HepG2 (cell line): ENCODE measurements around the gene PXT1. TPM values are rescaled to one million over a fixed set of nuclear protein-coding genes. Genes with fewer than 3 reads are reported as not detected.

Experiments used
- FOXK1 ChIP-seq: sonication (generic); formaldehyde crosslinking; IDR thresholded peaks from 2 replicates; pipeline ENCODE4 v1.4.0; 2020; ENCODE audit warnings: low read depth, missing genetic modification reagents, borderline replicate concordance
- HNRNPH1 ChIP-seq: fragments of 200-400 bp; formaldehyde crosslinking; optimal IDR thresholded peaks from 2 replicates; pipeline ENCODE3; 2017; ENCODE audit warnings: mild to moderate bottlenecking, low read depth, low read length
- MEIS2 ChIP-seq: sonication (generic); formaldehyde crosslinking; IDR thresholded peaks from 2 replicates; pipeline ENCODE4 v1.9.0; 2021; ENCODE audit warnings: mild to moderate bottlenecking, missing genetic modification reagents
- NONO ChIP-seq, 2 experiments: fragments of 450-650 bp in 1 of 2; sonication (generic) in 1 of 2; formaldehyde crosslinking in 1 of 2; IDR thresholded peaks in 1 of 2; conservative IDR thresholded peaks in 1 of 2; 2 replicates each; pipeline versions ENCODE4 v1.6.1 to v1.8.0; 2017 to 2022; ENCODE audit warnings: mild to moderate bottlenecking in 1 of 2, missing genetic modification reagents in 1 of 2, moderate library complexity in 1 of 2
- POLR2A ChIP-seq, 2 experiments: IDR thresholded peaks; 2 replicates each; pipeline ENCODE4 v1.6.1; 2011; ENCODE audit warnings: low read depth in 2 of 2, low read length in 2 of 2, mild to moderate bottlenecking in 1 of 2, moderate library complexity in 1 of 2; ENCODE audit not compliant: insufficient read depth in 1 of 2
- SP4 ChIP-seq: sonication (generic); formaldehyde crosslinking; IDR thresholded peaks from 2 replicates; pipeline ENCODE4 v1.8.1; 2023; ENCODE audit warnings: mild to moderate bottlenecking, missing genetic modification reagents
- ZNF33A ChIP-seq: sonication (generic); formaldehyde crosslinking; IDR thresholded peaks from 2 replicates; pipeline ENCODE4 v1.5.1; 2020; ENCODE audit warnings: missing genetic modification reagents, mild to moderate bottlenecking, moderate library complexity, borderline replicate concordance
- ZNF563 ChIP-seq: sonication (generic); formaldehyde crosslinking; IDR thresholded peaks from 2 replicates; pipeline ENCODE4 v1.8.0; 2022; ENCODE audit warnings: mild to moderate bottlenecking, moderate library complexity, missing genetic modification reagents
- ZNF607 ChIP-seq: sonication (generic); formaldehyde crosslinking; IDR thresholded peaks from 2 replicates; pipeline ENCODE4 v1.5.1; 2020; ENCODE audit warnings: missing genetic modification reagents, mild to moderate bottlenecking, borderline replicate concordance
- ZNF775 ChIP-seq: sonication (generic); formaldehyde crosslinking; IDR thresholded peaks from 2 replicates; pipeline ENCODE4 v1.4.0; 2020; ENCODE audit warnings: missing genetic modification reagents, mild to moderate bottlenecking, moderate library complexity, borderline replicate concordance
- polyA plus RNA-seq, 8 experiments: library from polyadenylated mRNA; depleted of rRNA in 3 of 8; stranded (reverse) in 7 of 8; unstranded in 1 of 8; fragments of >200 nt; fragmentation: Illumina TruSeq in 4 of 8; extraction: Trizol in 4 of 8; gene quantifications; 2 replicates each; pipeline versions ENCODE4 v1.2.1 to v1.2.3, GENCODE V29; 2011 to 2016; ENCODE audit warnings: low read depth in 4 of 8, missing spikeins in 1 of 8, mixed read lengths in 1 of 8; ENCODE audit not compliant: insufficient read depth in 1 of 8
- total RNA-seq, 5 experiments: library from RNA; depleted of rRNA; stranded (reverse); fragments of >200 nt; fragmentation: Illumina TruSeq; extraction: Trizol; gene quantifications; 2 replicates each; pipeline ENCODE4 v1.2.3, GENCODE V29; 2016; ENCODE audit warnings: low read depth in 1 of 5
- TF ChIP-seq, protein P1 (sequence below): sonication (generic); formaldehyde crosslinking; IDR thresholded peaks from 2 replicates; pipeline ENCODE4 v1.5.0; 2020; ENCODE audit warnings: missing genetic modification reagents
- TF ChIP-seq, protein P2 (sequence below): sonication (generic); formaldehyde crosslinking; IDR thresholded peaks from 2 replicates; pipeline ENCODE4 v1.4.0; 2020; ENCODE audit warnings: mild to moderate bottlenecking, missing genetic modification reagents, borderline replicate concordance
- TF ChIP-seq, protein P3 (sequence below): sonication (generic); formaldehyde crosslinking; IDR thresholded peaks from 2 replicates; pipeline ENCODE4 v1.4.0; 2020; ENCODE audit warnings: missing genetic modification reagents, borderline replicate concordance
- TF ChIP-seq, protein P4 (sequence below): sonication (generic); formaldehyde crosslinking; IDR thresholded peaks from 2 replicates; pipeline ENCODE4 v1.5.0; 2020; ENCODE audit warnings: mild to moderate bottlenecking, missing genetic modification reagents, moderate library complexity
- TF ChIP-seq, protein P5 (sequence below): sonication (generic); formaldehyde crosslinking; IDR thresholded peaks from 2 replicates; pipeline ENCODE4 v1.4.0; 2020; ENCODE audit warnings: mild to moderate bottlenecking, missing genetic modification reagents

PXT1 gene
- total and polyA plus RNA-seq, 2 of the 13 experiments (the other 11 are each of a cell fraction or from before 2014, with no cell fraction given): 0.04 TPM; not detected in 1

GRCh38 chr6:36423101-36423824 is 19.4 kb downstream of the PXT1 start (continued):
- TF ChIP-seq, protein P1, sequence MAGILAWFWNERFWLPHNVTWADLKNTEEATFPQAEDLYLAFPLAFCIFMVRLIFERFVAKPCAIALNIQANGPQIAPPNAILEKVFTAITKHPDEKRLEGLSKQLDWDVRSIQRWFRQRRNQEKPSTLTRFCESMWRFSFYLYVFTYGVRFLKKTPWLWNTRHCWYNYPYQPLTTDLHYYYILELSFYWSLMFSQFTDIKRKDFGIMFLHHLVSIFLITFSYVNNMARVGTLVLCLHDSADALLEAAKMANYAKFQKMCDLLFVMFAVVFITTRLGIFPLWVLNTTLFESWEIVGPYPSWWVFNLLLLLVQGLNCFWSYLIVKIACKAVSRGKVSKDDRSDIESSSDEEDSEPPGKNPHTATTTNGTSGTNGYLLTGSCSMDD: no peak
- TF ChIP-seq FOXK1: peak; percentile 55; the same call in 1 of the 2 replicates
- TF ChIP-seq NONO (IDR thresholded peaks at IDR 0.05): no peak
- TF ChIP-seq NONO (CRISPR knock-in tag; conservative IDR thresholded peaks at IDR 0.05): peak; percentile 85
- no peak for TF ChIP-seq ZNF33A (CRISPR knock-in tag)
- no peak; the same call in none of the 2 replicates for TF ChIP-seq SP4 (CRISPR knock-in tag)
- no peak; the same call in none of the 2 replicates for TF ChIP-seq ZNF607
- TF ChIP-seq, protein P2, sequence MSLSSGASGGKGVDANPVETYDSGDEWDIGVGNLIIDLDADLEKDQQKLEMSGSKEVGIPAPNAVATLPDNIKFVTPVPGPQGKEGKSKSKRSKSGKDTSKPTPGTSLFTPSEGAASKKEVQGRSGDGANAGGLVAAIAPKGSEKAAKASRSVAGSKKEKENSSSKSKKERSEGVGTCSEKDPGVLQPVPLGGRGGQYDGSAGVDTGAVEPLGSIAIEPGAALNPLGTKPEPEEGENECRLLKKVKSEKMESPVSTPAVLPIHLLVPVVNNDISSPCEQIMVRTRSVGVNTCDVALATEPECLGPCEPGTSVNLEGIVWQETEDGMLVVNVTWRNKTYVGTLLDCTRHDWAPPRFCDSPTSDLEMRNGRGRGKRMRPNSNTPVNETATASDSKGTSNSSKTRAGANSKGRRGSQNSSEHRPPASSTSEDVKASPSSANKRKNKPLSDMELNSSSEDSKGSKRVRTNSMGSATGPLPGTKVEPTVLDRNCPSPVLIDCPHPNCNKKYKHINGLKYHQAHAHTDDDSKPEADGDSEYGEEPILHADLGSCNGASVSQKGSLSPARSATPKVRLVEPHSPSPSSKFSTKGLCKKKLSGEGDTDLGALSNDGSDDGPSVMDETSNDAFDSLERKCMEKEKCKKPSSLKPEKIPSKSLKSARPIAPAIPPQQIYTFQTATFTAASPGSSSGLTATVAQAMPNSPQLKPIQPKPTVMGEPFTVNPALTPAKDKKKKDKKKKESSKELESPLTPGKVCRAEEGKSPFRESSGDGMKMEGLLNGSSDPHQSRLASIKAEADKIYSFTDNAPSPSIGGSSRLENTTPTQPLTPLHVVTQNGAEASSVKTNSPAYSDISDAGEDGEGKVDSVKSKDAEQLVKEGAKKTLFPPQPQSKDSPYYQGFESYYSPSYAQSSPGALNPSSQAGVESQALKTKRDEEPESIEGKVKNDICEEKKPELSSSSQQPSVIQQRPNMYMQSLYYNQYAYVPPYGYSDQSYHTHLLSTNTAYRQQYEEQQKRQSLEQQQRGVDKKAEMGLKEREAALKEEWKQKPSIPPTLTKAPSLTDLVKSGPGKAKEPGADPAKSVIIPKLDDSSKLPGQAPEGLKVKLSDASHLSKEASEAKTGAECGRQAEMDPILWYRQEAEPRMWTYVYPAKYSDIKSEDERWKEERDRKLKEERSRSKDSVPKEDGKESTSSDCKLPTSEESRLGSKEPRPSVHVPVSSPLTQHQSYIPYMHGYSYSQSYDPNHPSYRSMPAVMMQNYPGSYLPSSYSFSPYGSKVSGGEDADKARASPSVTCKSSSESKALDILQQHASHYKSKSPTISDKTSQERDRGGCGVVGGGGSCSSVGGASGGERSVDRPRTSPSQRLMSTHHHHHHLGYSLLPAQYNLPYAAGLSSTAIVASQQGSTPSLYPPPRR (CRISPR knock-in tag): 0 out of 2 replicates have a peak, but pooled peaks have one; percentile 8
- TF ChIP-seq, protein P3, sequence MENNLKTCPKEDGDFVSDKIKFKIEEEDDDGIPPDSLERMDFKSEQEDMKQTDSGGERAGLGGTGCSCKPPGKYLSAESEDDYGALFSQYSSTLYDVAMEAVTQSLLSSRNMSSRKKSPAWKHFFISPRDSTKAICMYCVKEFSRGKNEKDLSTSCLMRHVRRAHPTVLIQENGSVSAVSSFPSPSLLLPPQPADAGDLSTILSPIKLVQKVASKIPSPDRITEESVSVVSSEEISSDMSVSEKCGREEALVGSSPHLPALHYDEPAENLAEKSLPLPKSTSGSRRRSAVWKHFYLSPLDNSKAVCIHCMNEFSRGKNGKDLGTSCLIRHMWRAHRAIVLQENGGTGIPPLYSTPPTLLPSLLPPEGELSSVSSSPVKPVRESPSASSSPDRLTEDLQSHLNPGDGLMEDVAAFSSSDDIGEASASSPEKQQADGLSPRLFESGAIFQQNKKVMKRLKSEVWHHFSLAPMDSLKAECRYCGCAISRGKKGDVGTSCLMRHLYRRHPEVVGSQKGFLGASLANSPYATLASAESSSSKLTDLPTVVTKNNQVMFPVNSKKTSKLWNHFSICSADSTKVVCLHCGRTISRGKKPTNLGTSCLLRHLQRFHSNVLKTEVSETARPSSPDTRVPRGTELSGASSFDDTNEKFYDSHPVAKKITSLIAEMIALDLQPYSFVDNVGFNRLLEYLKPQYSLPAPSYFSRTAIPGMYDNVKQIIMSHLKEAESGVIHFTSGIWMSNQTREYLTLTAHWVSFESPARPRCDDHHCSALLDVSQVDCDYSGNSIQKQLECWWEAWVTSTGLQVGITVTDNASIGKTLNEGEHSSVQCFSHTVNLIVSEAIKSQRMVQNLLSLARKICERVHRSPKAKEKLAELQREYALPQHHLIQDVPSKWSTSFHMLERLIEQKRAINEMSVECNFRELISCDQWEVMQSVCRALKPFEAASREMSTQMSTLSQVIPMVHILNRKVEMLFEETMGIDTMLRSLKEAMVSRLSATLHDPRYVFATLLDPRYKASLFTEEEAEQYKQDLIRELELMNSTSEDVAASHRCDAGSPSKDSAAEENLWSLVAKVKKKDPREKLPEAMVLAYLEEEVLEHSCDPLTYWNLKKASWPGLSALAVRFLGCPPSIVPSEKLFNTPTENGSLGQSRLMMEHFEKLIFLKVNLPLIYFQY (CRISPR knock-in tag): peak; percentile 93
- TF ChIP-seq ZNF563 (CRISPR knock-in tag): peak; percentile 74; the same call in 1 of the 2 replicates
- TF ChIP-seq POLR2A (IDR thresholded peaks at IDR 0.05; ENCODE audit: insufficient read depth in 1 of 2, low read depth in 2 of 2, low read length in 2 of 2): peak; percentile 43 to 75; a peak in 3 of 4 replicates
- 0 out of 2 replicates have a peak, but pooled peaks have one; percentile 15 for TF ChIP-seq MEIS2
- TF ChIP-seq, protein P4, sequence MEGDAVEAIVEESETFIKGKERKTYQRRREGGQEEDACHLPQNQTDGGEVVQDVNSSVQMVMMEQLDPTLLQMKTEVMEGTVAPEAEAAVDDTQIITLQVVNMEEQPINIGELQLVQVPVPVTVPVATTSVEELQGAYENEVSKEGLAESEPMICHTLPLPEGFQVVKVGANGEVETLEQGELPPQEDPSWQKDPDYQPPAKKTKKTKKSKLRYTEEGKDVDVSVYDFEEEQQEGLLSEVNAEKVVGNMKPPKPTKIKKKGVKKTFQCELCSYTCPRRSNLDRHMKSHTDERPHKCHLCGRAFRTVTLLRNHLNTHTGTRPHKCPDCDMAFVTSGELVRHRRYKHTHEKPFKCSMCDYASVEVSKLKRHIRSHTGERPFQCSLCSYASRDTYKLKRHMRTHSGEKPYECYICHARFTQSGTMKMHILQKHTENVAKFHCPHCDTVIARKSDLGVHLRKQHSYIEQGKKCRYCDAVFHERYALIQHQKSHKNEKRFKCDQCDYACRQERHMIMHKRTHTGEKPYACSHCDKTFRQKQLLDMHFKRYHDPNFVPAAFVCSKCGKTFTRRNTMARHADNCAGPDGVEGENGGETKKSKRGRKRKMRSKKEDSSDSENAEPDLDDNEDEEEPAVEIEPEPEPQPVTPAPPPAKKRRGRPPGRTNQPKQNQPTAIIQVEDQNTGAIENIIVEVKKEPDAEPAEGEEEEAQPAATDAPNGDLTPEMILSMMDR: peak; percentile 98
- no peak for TF ChIP-seq HNRNPH1
- TF ChIP-seq, protein P5, sequence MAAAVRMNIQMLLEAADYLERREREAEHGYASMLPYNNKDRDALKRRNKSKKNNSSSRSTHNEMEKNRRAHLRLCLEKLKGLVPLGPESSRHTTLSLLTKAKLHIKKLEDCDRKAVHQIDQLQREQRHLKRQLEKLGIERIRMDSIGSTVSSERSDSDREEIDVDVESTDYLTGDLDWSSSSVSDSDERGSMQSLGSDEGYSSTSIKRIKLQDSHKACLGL (CRISPR knock-in tag): peak; percentile 61; the same call in 1 of the 2 replicates
- no peak for TF ChIP-seq ZNF775 (CRISPR knock-in tag)
